ENCODE data around the gene ZNF668.
"Not testable (repeated sequence)": the region's sequence is repeated elsewhere in the genome, so short reads cannot be mapped to it uniquely, and the experiment has no call there.

The ZNF668 gene

GRCh38 chr16:31023252-31023602, 50.8 kb downstream of the ZNF668 start:
- no peak for TF ChIP-seq CTCF (IDR thresholded peaks at IDR 0.05; ENCODE audit: borderline replicate concordance, insufficient read depth, low read depth, low read length)
- no peak overlapping the region for H3K4me3 ChIP-seq (ENCODE audit: low read depth, low read length)

GRCh38 chr16:31022544-31023251, 51.3 kb downstream of the ZNF668 start:
- TF ChIP-seq CTCF (IDR thresholded peaks at IDR 0.05; ENCODE audit: borderline replicate concordance, insufficient read depth, low read depth, low read length), result no peak
- H3K4me3 ChIP-seq (ENCODE audit: low read depth, low read length), result no peak overlapping the region

GRCh38 chr16:31020536-31020935, 53.5 kb downstream of the ZNF668 start:
- TF ChIP-seq CTCF (IDR thresholded peaks at IDR 0.05; ENCODE audit: borderline replicate concordance, insufficient read depth, low read depth, low read length), result no peak
- no peak overlapping the region for H3K4me3 ChIP-seq (ENCODE audit: low read depth, low read length)

GRCh38 chr16:31017756-31018155, 56.3 kb downstream of the ZNF668 start:
- not testable (repeated sequence) for H3K4me3 ChIP-seq (ENCODE audit: low read depth, low read length)

- no peak for TF ChIP-seq CTCF (IDR thresholded peaks at IDR 0.05; ENCODE audit: borderline replicate concordance, insufficient read depth, low read depth, low read length)
- no peak overlapping the region for H3K4me3 ChIP-seq (ENCODE audit: low read depth, low read length)
Observed at GRCh38 chr16:31016018-31016417, 58.0 kb downstream of the ZNF668 start.

- H3K4me3 ChIP-seq (ENCODE audit: low read depth, low read length), result not testable (repeated sequence)
Observed at GRCh38 chr16:31013292-31013691, 60.7 kb downstream of the ZNF668 start.

GRCh38 chr16:31011815-31012214, 62.2 kb downstream of the ZNF668 start:
- not testable (repeated sequence) for H3K4me3 ChIP-seq (ENCODE audit: low read depth, low read length)
